K562 treated with DMSO at 1 percent for 48 hours (cell line): ENCODE results near the gene SLC39A6. TPM values are rescaled to one million over a fixed set of nuclear protein-coding genes. Genes with fewer than 3 reads are reported as not detected.

Source experiments
- total RNA-seq: library from RNA; unstranded; fragments of 300-600 nt; gene quantifications from 2 replicates; pipeline ENCODE4 v1.2.3, GENCODE V29; 2022; ENCODE audit warnings: low replicate concordance; ENCODE audit errors: extremely low read depth

The SLC39A6 gene, protein sequence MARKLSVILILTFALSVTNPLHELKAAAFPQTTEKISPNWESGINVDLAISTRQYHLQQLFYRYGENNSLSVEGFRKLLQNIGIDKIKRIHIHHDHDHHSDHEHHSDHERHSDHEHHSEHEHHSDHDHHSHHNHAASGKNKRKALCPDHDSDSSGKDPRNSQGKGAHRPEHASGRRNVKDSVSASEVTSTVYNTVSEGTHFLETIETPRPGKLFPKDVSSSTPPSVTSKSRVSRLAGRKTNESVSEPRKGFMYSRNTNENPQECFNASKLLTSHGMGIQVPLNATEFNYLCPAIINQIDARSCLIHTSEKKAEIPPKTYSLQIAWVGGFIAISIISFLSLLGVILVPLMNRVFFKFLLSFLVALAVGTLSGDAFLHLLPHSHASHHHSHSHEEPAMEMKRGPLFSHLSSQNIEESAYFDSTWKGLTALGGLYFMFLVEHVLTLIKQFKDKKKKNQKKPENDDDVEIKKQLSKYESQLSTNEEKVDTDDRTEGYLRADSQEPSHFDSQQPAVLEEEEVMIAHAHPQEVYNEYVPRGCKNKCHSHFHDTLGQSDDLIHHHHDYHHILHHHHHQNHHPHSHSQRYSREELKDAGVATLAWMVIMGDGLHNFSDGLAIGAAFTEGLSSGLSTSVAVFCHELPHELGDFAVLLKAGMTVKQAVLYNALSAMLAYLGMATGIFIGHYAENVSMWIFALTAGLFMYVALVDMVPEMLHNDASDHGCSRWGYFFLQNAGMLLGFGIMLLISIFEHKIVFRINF
- total RNA-seq, result not detected in 2 replicates

DNA sequence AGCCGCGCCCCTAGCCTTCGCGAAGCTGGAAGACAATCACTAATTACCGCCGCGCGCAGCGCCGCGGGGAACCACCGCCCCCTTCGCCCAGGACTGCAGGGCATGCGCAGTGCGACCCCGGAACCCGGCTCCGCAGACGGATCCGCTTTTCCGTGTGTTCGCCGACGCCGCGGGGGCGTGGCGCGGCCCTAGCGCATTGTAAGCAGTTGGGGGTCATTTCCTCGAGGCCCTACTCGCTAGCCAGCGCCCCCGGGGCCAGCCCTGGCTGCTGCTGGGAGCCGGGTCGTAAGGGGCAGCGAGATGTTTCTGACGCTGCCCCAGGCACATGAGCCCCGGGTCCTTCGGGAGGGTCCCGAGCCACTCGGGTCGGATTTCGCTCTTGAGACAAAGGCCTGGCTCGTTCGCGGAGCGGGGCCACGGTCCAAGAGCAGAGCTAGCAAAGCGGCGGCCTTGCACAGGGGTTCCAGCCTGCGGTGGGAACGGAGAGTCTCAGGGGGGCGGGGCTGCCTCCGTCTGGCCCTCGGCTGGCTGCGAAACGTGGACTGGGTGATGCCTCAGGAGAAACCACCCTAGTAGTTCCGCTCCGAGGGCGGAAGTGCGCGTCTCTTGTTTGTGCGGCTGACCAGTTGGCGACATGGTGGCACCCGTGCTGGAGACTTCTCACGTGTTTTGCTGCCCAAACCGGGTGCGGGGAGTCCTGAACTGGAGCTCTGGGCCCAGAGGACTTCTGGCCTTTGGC, at the start of gene SLC39A6, which contains the start of gene ELP2:
Gene SLC39A6 (minus strand): TSS at position 41 of the 739 bp plus-strand sequence. CDS start 2,333 bp downstream, outside the sequence.
Gene ELP2 (plus strand): TSS at position 600 of the 739 bp plus-strand sequence. CDS start 35 bp downstream, at position 635.

DNA sequence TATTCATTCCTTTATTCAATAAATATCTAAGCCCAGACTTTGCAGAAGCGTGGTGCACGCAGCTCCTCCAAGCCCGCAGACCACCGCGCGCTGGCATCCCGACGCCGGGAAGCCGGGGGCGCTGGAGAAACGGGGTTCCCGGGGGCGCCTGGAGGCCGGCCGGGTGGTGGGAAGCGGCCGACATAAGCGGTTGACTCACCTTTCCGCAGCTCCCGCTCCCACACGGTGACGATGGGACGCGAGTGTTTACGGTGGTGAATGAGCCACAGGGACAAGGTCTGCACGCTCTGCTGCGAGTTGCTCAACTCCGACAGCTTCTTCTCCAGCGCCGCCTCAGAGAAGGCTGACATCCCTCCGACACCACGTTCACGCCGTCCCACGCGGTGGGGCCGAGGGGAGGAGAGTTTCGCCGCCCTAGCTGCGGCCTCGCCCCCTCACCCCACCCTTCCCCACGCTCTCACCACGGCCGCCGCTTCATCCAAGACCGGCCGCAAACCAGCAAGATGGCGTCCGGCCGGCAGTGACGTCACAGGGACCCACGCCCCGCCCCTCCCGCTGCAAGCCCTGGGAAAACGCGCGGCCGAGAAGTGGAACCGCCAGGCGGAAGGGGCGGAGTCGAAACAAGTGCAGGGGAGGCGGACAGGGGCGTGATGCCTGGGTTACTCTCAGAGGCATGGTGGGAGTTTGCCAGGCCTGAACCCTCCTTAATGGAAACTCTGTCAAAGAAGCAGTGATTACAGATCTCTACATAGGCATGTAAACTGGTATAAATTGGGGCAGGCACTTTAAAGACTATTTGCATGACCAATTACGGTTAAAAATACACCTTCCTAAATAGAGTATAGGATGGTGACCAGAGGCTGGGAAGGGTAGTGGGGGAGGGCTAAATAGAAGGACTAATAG, 61.8 kb downstream of the SLC39A6 start, which contains the start of gene RPRD1A:
Gene RPRD1A (minus strand): TSS at position 505 of the 903 bp plus-strand sequence. CDS start 155 bp downstream, at position 350.

Other genes with a start within 250 kb of the SLC39A6 start
- not detected in 2 replicates for gene RPRD1A, start 61.8 kb downstream of the SLC39A6 start, total RNA-seq
- not detected in 2 replicates for gene ELP2, start 559 bp upstream of the SLC39A6 start, total RNA-seq
- not detected in 2 replicates for gene MOCOS, start 58.2 kb upstream of the SLC39A6 start, total RNA-seq
- gene FHOD3, start 168.4 kb upstream of the SLC39A6 start, total RNA-seq, result not detected in 2 replicates